ENCODE results near the gene DBT.

DBT gene

GRCh38 chr1:100177295-100178041, 72.2 kb downstream of the DBT start:
- Histone ChIP-seq H3K27me3 (replicated peaks; ENCODE audit: insufficient read depth, low read length) (no peaks in the 10 kb centered on the region), H4K20me1 (ENCODE audit: insufficient read depth, low read length) (no peaks in the 10 kb centered on the region), H3K9me3 (replicated peaks; ENCODE audit: insufficient read depth, low read length) (no peaks in the 10 kb centered on the region), H3K4me3 (ENCODE audit: low read length) (no peak overlapping the region), H2AFZ (ENCODE audit: low read length) (no peak overlapping the region), H3K4me1 (ENCODE audit: low read length) (no peaks in the 10 kb centered on the region), H3K79me2 (ENCODE audit: low read length) (no peaks in the 10 kb centered on the region), H3F3A (ENCODE audit: insufficient read depth, low read length) (no peaks in the 10 kb centered on the region), H3K9ac (ENCODE audit: low read length) (no peak overlapping the region), H3K9me2 (replicated peaks; ENCODE audit: insufficient read depth, low read length) (no peaks in the 10 kb centered on the region), H3K27ac (ENCODE audit: low read length) (no peak overlapping the region), H3K4me2 (ENCODE audit: low read depth, low read length) (no peak overlapping the region), H3K36me3 (replicated peaks; ENCODE audit: insufficient read depth, low read length) (no peaks in the 10 kb centered on the region)
- no peak for DNase-seq
- TF ChIP-seq, protein P1, sequence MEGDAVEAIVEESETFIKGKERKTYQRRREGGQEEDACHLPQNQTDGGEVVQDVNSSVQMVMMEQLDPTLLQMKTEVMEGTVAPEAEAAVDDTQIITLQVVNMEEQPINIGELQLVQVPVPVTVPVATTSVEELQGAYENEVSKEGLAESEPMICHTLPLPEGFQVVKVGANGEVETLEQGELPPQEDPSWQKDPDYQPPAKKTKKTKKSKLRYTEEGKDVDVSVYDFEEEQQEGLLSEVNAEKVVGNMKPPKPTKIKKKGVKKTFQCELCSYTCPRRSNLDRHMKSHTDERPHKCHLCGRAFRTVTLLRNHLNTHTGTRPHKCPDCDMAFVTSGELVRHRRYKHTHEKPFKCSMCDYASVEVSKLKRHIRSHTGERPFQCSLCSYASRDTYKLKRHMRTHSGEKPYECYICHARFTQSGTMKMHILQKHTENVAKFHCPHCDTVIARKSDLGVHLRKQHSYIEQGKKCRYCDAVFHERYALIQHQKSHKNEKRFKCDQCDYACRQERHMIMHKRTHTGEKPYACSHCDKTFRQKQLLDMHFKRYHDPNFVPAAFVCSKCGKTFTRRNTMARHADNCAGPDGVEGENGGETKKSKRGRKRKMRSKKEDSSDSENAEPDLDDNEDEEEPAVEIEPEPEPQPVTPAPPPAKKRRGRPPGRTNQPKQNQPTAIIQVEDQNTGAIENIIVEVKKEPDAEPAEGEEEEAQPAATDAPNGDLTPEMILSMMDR (IDR thresholded peaks at IDR 0.05; ENCODE audit: low read length) = no peak
- no peak for TF ChIP-seq EZH2phosphoT487 (IDR thresholded peaks at IDR 0.05; ENCODE audit: low read length)
- no peak for TF ChIP-seq EZH2 (optimal IDR thresholded peaks at IDR 0.05; ENCODE audit: low read depth, low read length)

DNA sequence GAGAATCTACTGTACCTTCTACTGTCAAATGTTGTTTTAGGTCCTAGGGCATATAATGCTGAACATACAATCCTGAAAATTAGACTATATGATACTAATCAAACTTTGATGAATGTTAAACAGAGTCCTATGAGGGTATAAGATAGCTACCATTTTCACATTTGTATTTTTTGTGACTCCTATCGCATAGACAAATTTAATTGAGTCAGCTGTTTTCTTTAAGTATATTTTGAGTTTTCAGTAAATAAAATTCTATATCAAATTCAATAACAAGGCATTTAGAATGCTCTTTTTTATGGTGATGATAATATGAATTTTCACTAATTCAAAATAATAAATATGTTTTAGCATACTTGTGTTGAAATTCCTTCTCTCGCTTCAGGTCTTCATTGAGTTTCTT, 81.6 kb downstream of the DBT start:
- no peaks in the 10 kb centered on the region for H3F3A ChIP-seq (ENCODE audit: insufficient read depth, low read length)
- DNase-seq = no peak
- H3K9me2 ChIP-seq (replicated peaks; ENCODE audit: insufficient read depth, low read length) = no peaks in the 10 kb centered on the region
- H4K20me1 ChIP-seq (ENCODE audit: insufficient read depth, low read length) = no peaks in the 10 kb centered on the region
- TF ChIP-seq EZH2phosphoT487 (IDR thresholded peaks at IDR 0.05; ENCODE audit: low read length) (no peak), EZH2 (optimal IDR thresholded peaks at IDR 0.05; ENCODE audit: low read depth, low read length) (no peak)
- TF ChIP-seq, protein P1 (IDR thresholded peaks at IDR 0.05; ENCODE audit: low read length) = no peak
- no peaks in the 10 kb centered on the region for H3K36me3 ChIP-seq (replicated peaks; ENCODE audit: insufficient read depth, low read length)
- H3K4me3 ChIP-seq (ENCODE audit: low read length) = no peak overlapping the region
- no peaks in the 10 kb centered on the region for H3K4me1 ChIP-seq (ENCODE audit: low read length)
- H3K9me3 ChIP-seq (replicated peaks; ENCODE audit: insufficient read depth, low read length) = no peaks in the 10 kb centered on the region
- H3K4me2 ChIP-seq (ENCODE audit: low read depth, low read length) = no peak overlapping the region
- H3K9ac ChIP-seq (ENCODE audit: low read length) = no peak overlapping the region
- H3K27ac ChIP-seq (ENCODE audit: low read length) = no peak overlapping the region
- no peaks in the 10 kb centered on the region for H3K79me2 ChIP-seq (ENCODE audit: low read length)
- H3K27me3 ChIP-seq (replicated peaks; ENCODE audit: insufficient read depth, low read length) = no peaks in the 10 kb centered on the region
- H2AFZ ChIP-seq (ENCODE audit: low read length) = no peak overlapping the region

DNA sequence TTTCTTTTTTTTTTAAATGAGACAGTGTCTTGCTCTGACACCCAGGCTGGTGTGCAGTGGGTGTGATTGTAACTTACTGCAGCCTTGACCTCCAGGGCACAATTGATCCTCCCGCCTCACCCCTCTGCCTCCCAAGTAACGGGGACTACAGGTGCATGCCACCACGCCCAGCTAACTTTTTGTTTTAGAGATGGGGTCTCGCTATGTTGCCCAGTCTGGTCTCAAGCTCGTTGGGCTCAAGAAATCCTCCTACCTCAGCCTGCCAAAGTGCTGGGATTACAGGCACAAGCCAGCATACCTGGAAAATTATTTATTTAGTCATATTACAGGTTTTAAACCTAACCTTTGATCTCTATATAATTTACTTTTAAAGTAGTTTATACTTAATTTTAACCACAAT, 84.9 kb downstream of the DBT start:
- Histone ChIP-seq H2AFZ (ENCODE audit: low read length) (no peak overlapping the region), H3K27ac (ENCODE audit: low read length) (no peak overlapping the region), H3K4me2 (ENCODE audit: low read depth, low read length) (no peak overlapping the region), H3K79me2 (ENCODE audit: low read length) (no peaks in the 10 kb centered on the region), H3K27me3 (replicated peaks; ENCODE audit: insufficient read depth, low read length) (no peaks in the 10 kb centered on the region), H3K4me1 (ENCODE audit: low read length) (no peaks in the 10 kb centered on the region), H3K9me2 (replicated peaks; ENCODE audit: insufficient read depth, low read length) (no peaks in the 10 kb centered on the region), H3F3A (ENCODE audit: insufficient read depth, low read length) (no peaks in the 10 kb centered on the region), H3K9ac (ENCODE audit: low read length) (no peak overlapping the region), H3K9me3 (replicated peaks; ENCODE audit: insufficient read depth, low read length) (no peaks in the 10 kb centered on the region), H3K4me3 (ENCODE audit: low read length) (no peak overlapping the region), H3K36me3 (replicated peaks; ENCODE audit: insufficient read depth, low read length) (no peaks in the 10 kb centered on the region), H4K20me1 (ENCODE audit: insufficient read depth, low read length) (no peaks in the 10 kb centered on the region)
- TF ChIP-seq, protein P1 (IDR thresholded peaks at IDR 0.05; ENCODE audit: low read length) = no peak
- no peak for TF ChIP-seq EZH2 (optimal IDR thresholded peaks at IDR 0.05; ENCODE audit: low read depth, low read length)
- TF ChIP-seq EZH2phosphoT487 (IDR thresholded peaks at IDR 0.05; ENCODE audit: low read length) = no peak
- DNase-seq = no peak
